Measurements from ENCODE around the gene LCE1C.

- TF ChIP-seq CTCF (IDR thresholded peaks at IDR 0.05 in 8 of 11, conservative IDR thresholded peaks at IDR 0.05 in 3 of 11) (no peak), POLR2A (IDR thresholded peaks at IDR 0.05) (no peak), POLR2AphosphoS5 (IDR thresholded peaks at IDR 0.05) (no peak)
Measured at GRCh38 chr1:152768847-152769533, 37.5 kb downstream of the LCE1C start.

All from spleen (tissue), 7 donors.